Measurements from ENCODE around the gene HRH3.

The HRH3 gene

DNA sequence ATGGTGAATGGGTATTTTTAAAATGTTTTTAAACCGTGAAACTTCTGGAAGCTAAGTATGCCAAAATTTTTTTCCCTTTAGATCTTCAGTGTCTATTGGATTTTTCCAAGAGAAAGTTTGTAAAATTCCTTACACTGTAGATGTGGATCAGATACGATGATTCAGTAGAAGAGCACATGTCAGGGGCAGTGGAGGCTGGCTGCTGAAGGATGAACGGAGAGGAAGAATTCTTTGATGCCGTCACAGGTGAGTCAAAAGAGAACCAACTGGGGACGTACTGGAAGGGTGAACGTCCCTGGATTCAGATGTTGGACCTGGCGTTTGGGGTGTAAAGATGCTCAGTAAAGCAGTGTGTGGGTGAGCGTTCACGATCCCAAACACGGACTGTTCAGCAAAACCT is 35.9 kb upstream of the HRH3 start:
- H4K20me1 ChIP-seq (ENCODE audit: insufficient read depth, low read length), result no peaks in the 10 kb centered on the region
- no peak overlapping the region for H3K27ac ChIP-seq (ENCODE audit: low read depth, low read length, poor library complexity, severe bottlenecking)
- H3K4me3 ChIP-seq (ENCODE audit: low read depth, low read length, poor library complexity, severe bottlenecking), result no peak overlapping the region
- no peaks in the 10 kb centered on the region for H3K27me3 ChIP-seq (ENCODE audit: insufficient read depth, low read length)
- TF ChIP-seq CTCF (IDR thresholded peaks at IDR 0.05; ENCODE audit: low read length) (no peak), EZH2 (IDR thresholded peaks at IDR 0.05; ENCODE audit: borderline replicate concordance, low read length) (no peak)
- no peak overlapping the region for H3K4me2 ChIP-seq (ENCODE audit: low read length)
- no peak overlapping the region for H2AFZ ChIP-seq (ENCODE audit: low read length)
- H3K9me3 ChIP-seq (ENCODE audit: low read length), result no peaks in the 10 kb centered on the region
- no peaks in the 10 kb centered on the region for H3K9me2 ChIP-seq (ENCODE audit: low read depth, low read length)
- no peaks in the 10 kb centered on the region for H3F3A ChIP-seq (ENCODE audit: insufficient read depth, low read length)
- H3K9ac ChIP-seq (ENCODE audit: low read length), result no peak overlapping the region
- H3K79me2 ChIP-seq (ENCODE audit: insufficient read depth, low read length), result no peaks in the 10 kb centered on the region
- peaks cover 16% of the 10 kb centered on the region for H3K36me3 ChIP-seq (ENCODE audit: insufficient read depth, low read length)
- peaks cover 9% of the 10 kb centered on the region for H3K4me1 ChIP-seq (ENCODE audit: insufficient read depth, low read length, severe bottlenecking)

- H3K36me3 ChIP-seq (ENCODE audit: insufficient read depth, low read length), result peaks cover 16% of the 10 kb centered on the region
- H3F3A ChIP-seq (ENCODE audit: insufficient read depth, low read length), result no peaks in the 10 kb centered on the region
- no peaks in the 10 kb centered on the region for H3K27me3 ChIP-seq (ENCODE audit: insufficient read depth, low read length)
- no peaks in the 10 kb centered on the region for H3K9me3 ChIP-seq (ENCODE audit: low read length)
- H3K4me3 ChIP-seq (ENCODE audit: low read depth, low read length, poor library complexity, severe bottlenecking), result no peak overlapping the region
- peaks cover 9% of the 10 kb centered on the region for H3K4me1 ChIP-seq (ENCODE audit: insufficient read depth, low read length, severe bottlenecking)
- no peak for TF ChIP-seq EZH2 (IDR thresholded peaks at IDR 0.05; ENCODE audit: borderline replicate concordance, low read length)
- TF ChIP-seq CTCF (IDR thresholded peaks at IDR 0.05; ENCODE audit: low read length), result no peak
- H3K9me2 ChIP-seq (ENCODE audit: low read depth, low read length), result no peaks in the 10 kb centered on the region
- H3K27ac ChIP-seq (ENCODE audit: low read depth, low read length, poor library complexity, severe bottlenecking), result no peak overlapping the region
- H3K4me2 ChIP-seq (ENCODE audit: low read length), result peak overlapping the region; percentile 2; the same call in 1 of the 2 replicates
- H4K20me1 ChIP-seq (ENCODE audit: insufficient read depth, low read length), result no peaks in the 10 kb centered on the region
- no peak overlapping the region for H3K9ac ChIP-seq (ENCODE audit: low read length)
- H2AFZ ChIP-seq (ENCODE audit: low read length), result no peak overlapping the region
- H3K79me2 ChIP-seq (ENCODE audit: insufficient read depth, low read length), result no peaks in the 10 kb centered on the region
These were observed 34.1 kb upstream of the HRH3 start for GRCh38 chr20:62254021-62254724.

GRCh38 chr20:62253398-62253797 is 33.3 kb upstream of the HRH3 start:
- no peak overlapping the region for H3K27ac ChIP-seq (ENCODE audit: low read depth, low read length, poor library complexity, severe bottlenecking)
- no peak overlapping the region for H2AFZ ChIP-seq (ENCODE audit: low read length)
- TF ChIP-seq CTCF (IDR thresholded peaks at IDR 0.05; ENCODE audit: low read length) (no peak), EZH2 (IDR thresholded peaks at IDR 0.05; ENCODE audit: borderline replicate concordance, low read length) (no peak)
- no peak overlapping the region for H3K4me2 ChIP-seq (ENCODE audit: low read length)
- no peak overlapping the region for H3K4me3 ChIP-seq (ENCODE audit: low read depth, low read length, poor library complexity, severe bottlenecking)
- peaks cover 9% of the 10 kb centered on the region for H3K4me1 ChIP-seq (ENCODE audit: insufficient read depth, low read length, severe bottlenecking)
- no peaks in the 10 kb centered on the region for H3K9me3 ChIP-seq (ENCODE audit: low read length)
- peaks cover 12% of the 10 kb centered on the region for H3K36me3 ChIP-seq (ENCODE audit: insufficient read depth, low read length)
- no peak overlapping the region for H3K9ac ChIP-seq (ENCODE audit: low read length)
- no peaks in the 10 kb centered on the region for H3K79me2 ChIP-seq (ENCODE audit: insufficient read depth, low read length)
- H4K20me1 ChIP-seq (ENCODE audit: insufficient read depth, low read length), result no peaks in the 10 kb centered on the region
- no peaks in the 10 kb centered on the region for H3F3A ChIP-seq (ENCODE audit: insufficient read depth, low read length)
- no peaks in the 10 kb centered on the region for H3K27me3 ChIP-seq (ENCODE audit: insufficient read depth, low read length)
- no peaks in the 10 kb centered on the region for H3K9me2 ChIP-seq (ENCODE audit: low read depth, low read length)

All from OCI-LY1 (cell line).